GM18519 (cell line): ENCODE data around the gene EFS.

Experiments used
- ATAC-seq: cut with Tn5 transposase; IDR thresholded peaks from one replicate; pipeline ENCODE4 v1.9.1; 2021; ENCODE audit warnings: mild to moderate bottlenecking, moderate library complexity; ENCODE audit not compliant: unreplicated experiment, low FRiP score

Gene EFS, protein sequence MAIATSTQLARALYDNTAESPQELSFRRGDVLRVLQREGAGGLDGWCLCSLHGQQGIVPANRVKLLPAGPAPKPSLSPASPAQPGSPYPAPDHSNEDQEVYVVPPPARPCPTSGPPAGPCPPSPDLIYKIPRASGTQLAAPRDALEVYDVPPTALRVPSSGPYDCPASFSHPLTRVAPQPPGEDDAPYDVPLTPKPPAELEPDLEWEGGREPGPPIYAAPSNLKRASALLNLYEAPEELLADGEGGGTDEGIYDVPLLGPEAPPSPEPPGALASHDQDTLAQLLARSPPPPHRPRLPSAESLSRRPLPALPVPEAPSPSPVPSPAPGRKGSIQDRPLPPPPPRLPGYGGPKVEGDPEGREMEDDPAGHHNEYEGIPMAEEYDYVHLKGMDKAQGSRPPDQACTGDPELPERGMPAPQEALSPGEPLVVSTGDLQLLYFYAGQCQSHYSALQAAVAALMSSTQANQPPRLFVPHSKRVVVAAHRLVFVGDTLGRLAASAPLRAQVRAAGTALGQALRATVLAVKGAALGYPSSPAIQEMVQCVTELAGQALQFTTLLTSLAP

DNA sequence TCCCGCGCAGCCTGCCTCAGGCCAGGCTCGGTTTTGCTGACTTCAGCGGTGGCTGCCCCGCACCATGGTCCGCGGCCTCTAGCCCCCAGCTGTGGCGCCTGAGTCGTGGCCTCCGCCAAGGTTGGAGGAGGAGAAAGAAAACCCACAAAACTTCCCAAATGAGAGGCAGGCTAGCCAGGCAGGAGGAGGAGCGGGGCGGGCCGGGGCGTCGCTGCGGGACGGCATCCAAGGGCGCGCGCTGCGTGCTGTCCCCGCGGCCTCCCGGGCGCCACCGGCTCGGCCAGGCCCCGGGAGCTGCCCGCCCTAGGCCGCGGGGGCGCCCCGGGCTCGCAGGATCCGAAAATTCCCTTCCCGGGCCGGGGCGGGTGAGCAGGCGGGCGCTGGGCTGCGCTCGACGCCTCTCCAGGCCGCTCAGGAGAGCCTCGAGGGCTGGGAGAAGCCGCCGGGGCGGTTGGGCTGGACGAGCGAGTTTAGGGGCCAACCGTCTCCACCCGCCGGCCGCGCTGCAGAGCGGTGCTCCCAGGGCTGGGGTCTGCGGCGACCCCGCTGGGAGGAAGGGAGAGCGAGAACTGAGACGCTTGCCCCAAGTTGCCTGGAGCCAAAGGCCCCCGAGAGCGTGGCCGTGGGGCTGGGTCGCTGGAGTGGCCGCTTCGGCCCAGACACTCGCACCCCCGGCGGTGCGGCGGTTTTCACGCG is at the start of gene EFS:
TSS of gene EFS (minus strand) at position 137 of the 696 bp plus-strand sequence. CDS start 147 bp downstream, outside the sequence.
- ATAC-seq = no peak

DNA sequence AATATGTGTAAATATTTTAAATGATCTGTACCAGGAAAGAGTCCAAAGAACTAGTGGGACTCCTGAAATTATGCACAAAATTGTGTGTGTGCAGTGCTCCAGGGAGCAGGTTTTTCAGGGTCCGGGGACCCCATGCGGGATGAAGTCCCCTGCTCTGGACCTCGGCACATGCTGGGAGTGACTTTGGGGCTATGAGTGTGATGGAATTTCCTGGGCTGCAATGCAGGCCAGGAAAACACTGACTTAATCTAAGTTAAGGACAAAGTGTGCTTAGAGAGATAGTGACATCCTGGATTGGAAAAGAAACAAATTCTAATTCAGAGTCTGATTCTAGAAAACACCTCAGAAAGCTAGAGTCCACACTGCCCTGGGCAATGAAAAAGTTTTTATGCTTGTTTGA is 49.3 kb upstream of the EFS start:
- ATAC-seq = no peak

DNA sequence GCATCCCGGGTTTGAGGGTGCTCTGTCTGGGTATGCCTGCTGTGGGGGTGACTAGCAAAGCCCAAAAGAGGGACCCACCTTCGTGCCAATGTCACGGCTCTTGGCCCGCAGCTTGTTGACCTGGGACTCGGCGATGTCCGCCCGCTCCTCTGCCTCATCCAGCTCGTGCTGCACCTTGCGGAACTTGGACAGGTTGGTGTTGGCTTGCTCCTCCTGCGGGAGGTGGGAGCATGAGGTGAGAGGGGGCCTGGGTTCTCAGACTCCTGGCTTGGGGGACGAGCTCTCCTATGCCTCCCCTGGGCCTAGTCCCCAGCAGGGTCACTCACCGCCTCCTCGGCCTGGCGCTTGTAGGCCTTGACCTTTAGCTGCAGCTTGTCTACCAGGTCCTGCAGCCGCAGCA is 48.7 kb upstream of the EFS start:
- no peak for ATAC-seq

DNA sequence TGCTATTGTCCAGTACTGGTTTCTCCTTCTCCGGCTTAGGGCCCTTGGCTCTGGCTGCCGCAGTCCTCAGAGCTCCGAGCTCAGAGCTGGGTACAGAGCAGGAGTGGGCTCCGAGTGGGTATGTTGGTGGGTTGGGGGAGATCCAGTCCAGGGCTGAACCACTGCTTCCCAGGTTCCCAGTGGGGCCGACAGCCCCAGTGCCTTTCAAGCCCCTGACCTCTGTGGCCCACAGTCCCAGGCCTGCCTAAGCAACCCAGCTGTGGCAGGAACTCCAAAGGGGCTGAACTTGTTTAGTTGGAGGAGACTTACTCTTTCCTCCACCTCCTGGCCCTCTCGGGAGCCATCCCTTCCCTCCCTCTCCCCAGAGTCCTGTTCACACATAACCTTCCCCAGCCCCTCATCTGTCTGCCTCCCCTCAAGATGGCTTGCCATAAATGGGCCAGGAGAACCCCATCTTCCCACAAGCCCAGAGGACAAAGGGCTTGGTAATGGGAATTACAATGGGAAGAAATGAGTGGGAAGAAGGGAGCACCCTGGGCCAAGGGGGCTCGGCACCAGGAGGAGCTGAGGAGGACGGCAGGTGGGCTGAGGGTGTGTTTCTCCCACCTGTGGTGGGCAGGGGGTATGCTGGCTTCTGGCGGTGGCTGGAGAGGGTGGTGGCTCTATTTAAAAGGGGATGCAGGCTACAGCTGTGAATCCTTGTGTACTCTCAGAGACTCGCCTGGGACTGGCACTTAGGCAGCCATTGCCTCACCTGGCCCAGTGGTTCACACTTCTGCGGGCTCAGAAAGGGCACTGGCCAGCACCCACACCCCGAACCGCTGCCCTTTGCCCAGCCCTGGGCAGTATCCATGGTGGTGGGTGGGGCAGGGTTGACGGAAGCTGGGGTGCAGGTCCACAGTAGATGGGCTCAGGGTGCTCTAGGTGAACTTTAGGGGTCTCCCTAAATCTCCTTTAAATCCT is 46.9 kb upstream of the EFS start:
- no peak for ATAC-seq

DNA sequence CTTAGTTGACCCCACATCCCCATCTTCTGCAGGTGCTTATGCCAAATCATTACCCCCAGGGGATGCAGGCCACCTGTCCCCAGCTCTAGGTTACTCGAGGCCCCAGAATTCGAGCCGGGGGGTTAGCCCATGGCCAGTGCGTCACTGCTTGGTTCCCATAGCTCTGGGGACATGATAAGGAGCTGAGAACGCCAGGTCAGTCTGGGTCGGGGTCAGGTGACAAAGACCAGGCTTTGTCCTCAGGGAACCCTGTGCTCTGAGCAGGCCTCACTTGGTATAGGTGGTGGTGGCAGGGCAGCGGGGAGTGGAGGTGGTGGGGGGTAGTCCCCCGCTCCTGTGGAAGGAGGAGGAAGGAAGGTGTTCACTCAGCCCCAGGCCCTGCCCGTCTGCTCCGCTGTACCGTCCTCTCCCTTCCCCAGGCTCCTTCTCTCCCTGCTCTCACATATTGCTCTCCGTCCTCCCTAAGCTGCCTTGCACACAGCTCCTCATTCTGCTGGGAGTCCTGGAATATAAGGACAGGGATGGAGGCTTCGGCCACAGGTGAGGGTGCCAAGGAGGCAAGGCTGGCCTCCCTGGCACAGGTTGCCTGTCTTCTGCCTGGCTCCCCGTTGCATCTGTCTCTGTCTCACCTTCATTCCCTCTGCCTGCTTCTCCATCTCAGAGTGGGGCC is 45.1 kb upstream of the EFS start:
- no peak for ATAC-seq

DNA sequence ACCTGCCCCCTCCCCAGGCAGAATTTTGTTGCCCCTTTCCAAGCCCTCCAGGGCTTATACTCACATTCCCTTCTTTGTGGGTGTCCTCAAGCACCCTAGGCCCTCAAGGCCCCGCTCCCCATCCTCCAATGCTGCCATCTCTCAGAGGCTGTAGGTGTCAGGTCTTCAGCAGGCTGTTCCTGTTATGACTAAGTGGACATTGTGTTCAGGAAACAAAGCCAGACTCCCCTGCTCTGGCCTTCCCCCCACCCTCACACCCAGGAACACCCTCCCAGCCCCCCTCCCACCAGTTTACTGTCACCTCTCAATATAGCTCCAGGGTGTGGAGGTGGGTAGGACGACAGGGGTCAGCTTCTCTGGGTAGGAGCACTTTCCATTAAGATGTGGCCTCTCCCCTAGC is 44.5 kb upstream of the EFS start:
- ATAC-seq = no peak

DNA sequence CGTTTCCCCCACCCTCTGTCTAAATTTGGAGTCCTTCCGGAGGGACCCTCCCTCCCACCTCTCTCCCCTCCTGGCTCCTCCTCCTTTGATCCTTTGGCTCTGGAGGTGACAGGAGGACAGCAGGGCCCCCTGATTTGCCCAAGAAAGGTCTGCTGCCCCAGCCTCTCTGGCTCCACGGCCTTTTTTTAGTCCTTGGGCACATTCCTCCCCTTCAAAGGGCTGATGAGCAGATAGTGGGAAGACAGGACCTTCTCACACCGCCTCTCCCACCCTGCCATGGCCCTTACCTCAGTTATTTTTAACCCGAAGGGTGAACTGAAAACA is 43.3 kb upstream of the EFS start:
- no peak for ATAC-seq

DNA sequence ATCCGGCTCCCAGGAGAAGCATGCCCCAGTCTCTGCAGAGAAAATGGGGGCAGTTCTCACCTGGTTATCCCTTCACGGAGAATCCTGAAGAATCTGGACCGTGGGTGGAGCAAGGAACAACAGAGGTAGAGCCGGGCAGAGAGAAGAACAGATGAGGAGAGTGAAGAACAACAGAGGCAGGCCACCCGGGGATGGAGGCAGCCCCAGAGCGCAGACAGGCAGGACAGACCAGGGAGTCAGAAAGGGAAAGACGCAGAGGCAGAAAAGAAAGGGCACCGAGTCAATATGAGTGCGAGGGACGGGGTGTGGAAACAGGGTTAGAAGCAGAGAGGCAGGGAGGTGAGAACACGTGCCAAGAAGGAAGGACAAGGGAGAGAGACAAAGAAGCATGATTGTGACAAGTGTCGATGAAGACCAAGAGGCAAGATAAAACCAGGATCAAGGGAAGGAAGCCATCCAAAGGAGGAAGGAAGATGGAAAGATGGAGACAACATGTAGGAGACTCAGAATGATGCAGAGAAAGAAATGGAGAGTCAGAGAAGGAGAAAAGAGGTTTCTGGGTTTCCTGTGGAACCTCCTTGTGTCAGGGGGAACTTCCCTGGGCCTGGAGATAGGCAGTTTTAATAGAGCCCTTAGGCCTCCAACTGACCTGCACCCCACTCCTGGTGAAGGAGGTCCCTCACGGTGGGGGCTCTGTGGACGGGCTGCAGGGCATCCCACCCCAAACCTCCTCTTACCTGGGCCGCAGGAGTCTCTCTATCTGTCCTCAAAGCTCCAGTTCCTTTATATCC is 42.7 kb upstream of the EFS start, which contains the start of gene MYH6:
TSS of gene MYH6 (minus strand) at position 758 of the 791 bp plus-strand sequence. CDS start 1,050 bp downstream, outside the sequence.
- ATAC-seq = no peak

DNA sequence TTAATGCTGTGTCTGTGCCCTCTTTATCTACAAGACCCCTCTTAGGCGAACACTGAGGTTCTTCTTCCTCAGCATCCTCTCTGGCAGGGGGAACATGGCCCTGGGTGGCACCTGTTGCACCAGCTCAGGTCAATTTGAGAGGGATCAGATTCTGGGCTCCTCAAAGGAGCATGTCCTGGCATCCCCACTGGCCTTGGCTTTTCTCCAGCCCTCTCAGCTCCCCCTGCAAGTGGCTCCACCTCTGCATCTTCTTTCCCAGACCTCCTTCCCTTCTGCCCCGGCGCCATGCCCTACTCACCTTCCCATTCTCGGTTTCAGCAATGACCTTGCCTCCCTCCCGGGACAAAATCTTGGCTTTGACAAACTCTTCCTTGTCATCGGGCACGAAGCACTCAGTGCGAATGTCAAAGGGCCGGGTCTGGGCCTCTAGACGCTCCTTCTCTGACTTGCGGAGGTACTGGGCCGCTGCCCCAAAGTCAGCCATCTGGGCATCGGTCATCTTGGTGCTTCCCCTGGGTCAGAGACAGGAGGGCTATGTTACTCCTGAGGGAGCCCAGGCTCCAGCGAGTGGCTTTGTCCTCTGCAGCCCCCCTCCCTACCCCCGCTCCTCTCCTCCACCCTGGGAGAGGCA is 41.9 kb upstream of the EFS start:
- ATAC-seq = no peak

DNA sequence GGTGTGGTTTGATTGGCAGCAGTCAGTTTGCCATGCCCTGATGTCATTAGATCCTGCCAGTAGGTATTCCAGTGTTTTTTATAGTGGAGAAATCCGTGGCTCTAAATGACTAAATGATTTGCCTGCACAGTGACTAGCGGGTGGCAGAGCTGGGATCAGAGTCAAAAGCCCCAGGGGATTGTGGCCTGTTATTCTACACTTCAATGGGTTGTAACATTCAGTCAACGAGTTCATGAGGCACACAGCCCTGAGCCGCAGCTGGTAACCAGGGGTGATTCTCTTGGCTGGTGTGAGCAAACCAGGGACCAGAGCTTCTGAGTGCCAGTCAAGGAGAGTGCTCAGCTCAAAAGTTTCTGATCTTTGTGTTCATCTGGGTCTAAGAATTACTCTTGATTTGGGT is 41.3 kb upstream of the EFS start:
- no peak for ATAC-seq

DNA sequence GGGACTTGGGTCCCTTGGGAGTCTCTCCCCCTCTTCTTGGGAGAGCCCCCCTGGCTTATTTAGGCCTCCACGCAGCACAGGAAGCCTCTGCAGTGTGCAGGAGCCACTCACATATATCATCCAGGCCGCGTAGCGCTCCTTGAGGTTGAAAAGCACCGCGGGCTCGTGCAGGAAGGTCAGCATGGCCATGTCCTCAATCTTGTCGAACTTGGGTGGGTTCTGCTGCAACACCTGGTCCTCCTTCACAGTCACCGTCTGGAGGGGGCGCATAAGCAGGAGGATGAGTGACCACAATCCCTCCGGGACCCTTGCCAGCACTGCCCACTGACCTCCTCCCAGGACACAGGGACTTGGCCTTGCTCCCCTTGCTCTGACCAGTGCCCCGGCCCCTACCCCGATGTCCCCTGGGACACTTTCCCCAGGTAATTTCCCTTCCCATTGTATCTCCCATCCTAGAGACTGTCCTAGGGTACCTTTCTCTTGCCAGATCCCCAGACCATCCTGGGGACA is 40.6 kb upstream of the EFS start:
- no peak for ATAC-seq

DNA sequence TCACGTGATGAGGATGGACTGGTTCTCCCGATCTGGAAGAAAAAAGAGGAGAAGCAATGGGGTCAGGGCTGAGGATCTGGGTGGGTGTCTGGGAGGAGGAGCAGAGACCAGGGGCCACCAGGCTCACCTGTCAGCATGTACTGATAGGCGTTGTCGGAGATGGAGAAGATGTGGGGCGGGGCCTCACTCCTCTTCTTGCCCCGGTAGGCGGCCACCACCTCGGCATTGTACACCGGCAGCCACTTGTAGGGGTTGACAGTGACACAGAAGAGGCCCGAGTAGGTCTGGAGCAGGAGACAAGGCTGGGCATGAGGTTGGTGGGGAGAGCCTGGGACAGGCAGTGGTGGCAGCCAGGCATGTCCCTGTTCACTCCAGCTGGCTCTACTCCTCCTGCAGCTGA is 40.1 kb upstream of the EFS start:
- ATAC-seq = no peak

DNA sequence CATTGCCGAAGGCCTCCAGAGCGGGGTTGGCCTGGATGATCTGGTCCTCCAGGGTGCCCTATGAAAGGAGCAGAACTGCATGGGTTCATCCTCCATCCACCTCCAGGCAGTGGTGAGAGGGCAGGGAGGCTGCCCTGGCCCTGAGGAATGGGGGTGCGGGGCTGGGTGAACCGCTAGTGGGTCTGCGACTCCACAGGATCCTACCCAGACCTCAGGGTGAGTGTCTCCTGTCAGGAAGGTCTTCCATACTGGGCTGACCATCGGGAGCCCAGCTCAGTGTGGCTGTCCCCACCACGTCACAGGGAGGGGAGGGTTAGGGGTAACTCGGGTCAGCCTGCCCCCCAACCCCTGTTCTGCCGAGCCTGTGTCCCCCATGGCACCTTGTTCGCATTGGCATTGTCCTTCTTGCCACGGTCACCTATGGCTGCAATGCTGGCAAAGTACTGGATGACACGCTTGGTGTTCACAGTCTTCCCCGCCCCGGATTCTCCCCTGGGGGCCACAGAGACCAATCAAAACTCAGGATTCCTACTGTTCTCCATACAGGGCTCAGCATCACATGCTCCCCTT is 39.4 kb upstream of the EFS start:
- ATAC-seq = no peak

DNA sequence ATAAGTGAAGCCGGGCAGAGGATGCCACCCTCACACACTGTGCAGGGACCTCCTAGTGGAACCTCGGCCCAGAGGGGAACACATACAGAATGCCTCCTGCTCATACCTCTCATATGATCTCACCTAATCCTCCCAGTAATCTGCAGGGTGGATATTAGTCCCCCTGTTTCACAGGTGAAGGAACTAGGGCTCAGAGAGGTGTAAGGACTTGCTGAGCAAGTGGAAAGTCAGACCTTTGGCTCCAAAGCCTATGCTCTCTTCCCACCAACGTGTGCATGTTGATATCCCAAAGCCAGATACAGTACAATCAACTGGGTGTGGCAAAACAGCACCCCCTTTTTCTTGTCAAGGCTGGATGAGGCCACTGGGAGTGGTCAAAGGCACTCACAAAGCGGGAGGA is 38.9 kb upstream of the EFS start:
- no peak for ATAC-seq

DNA sequence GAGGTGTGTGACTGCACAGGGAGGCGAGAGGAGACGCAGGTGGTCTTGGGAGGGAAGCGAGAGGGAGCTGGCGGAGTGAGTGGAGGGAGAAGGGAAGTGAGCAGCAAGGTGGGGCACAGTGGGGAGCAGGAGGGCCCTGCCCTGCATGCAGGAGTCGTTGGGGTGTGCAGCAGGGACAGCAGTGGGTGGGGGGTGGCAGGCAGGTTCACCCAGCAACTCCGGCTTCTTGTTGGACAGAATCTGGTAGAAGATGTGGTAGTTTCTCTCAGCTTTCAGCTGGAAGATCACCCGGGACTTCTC is 38.1 kb upstream of the EFS start:
- ATAC-seq = no peak

DNA sequence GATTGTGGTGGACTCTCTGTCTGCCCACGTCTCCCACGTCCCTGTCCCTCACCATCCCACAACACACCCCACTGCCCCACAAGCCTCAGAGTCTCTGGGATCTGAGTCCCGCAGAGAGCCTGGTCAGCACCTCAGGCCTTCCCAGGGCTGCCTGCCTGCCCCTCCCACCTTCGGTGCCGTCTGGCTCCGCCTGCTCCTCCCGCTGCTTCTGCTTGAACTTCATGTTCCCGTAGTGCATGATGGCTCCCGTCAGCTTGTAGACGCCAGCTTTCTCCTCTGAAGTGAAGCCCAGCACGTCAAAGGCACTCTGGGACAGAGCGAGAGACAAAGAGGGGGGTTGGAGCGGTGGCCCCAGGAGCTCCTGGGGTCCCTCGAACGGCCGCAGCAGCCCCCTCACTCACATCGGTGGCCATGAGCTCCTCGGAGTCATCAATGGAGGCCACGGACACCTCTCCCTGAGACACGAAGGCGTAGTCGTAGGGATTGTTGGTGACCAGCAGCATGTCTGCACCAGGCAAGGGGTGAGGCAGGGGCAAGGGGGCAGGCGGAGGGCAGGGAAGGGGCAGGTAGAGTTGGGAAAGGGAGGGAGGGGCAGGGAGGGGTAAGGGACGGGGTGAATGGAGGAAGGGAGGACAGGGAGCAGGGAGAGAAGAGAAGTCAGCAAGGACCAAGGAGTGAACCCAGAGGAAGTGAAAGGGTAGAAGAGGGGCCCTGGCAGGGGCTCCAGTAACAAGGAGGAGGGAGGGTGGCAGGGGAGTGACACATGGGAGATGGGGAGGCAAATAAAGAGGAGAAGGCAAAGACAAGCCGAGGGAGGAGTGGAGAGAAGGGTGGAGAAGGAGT is 37.5 kb upstream of the EFS start:
- no peak for ATAC-seq

DNA sequence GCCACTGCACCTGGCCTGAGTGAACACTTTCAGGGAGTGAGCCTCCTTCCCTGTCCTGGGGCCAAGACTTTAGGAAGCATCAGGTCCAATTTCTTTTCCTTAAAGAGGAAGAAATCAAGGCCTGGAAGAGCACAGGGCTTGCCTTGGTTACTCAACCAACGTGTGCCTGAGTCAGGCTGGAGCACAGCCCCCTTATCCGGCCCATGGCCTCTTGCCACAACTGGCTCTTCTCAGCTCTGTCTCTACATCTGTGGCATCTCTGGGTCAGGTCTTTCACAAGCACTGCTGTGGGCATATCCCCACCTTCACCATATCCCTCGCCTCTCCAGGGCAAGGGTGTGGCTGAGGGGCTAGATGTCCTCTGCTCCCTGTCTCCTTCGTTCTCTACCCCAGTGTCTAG is 36.3 kb upstream of the EFS start:
- no peak for ATAC-seq
